K562 (cell line): Measurements from ENCODE around the gene LLPH. TPM values are rescaled to one million over a fixed set of nuclear protein-coding genes. Genes with fewer than 3 reads are reported as not detected.

Source experiments
- ATAC-seq: fragments of 200-7000 bp; cut with Tn5 transposase; 3 replicates; pipeline ENCODE4 v1.9.1; 2020; ENCODE audit warnings: moderate library complexity
- BruUV-seq: library from RNA; stranded (reverse); fragments of 400-500 nt; replicated peaks from 2 replicates; lab custom pipeline; 2021; lab: Mats Ljungman, UMichigan
- CTCF ChIA-PET: fragments of 300-600 bp; formaldehyde crosslinking; extraction: SDS; loops from one replicate; lab custom pipeline; 2021; ENCODE audit warnings: low intra/inter-chr PET ratio; lab: Yijun Ruan, JAX
- POLR2A ChIA-PET: fragments of 300-600, 350-650 bp; sonication (Branson Sonifier 250); formaldehyde crosslinking; extraction: SDS; loops from one replicate; lab custom pipeline; 2021; ENCODE audit warnings: antibody characterized with exemption, inconsistent platforms; lab: Yijun Ruan, JAX
- DNase-seq, 4 experiments: peaks; one replicate each; pipeline versions ENCODE4 v3.0.0 to v3.0.0-alpha.2; 2011 to 2018; ENCODE audit warnings: low spot score in 3 of 4, mixed read lengths in 3 of 4; ENCODE audit errors: extremely low read depth in 1 of 4
- FAIRE-seq: peaks from 2 replicates; lab custom pipeline; 2011; peaks lifted over from hg19 to GRCh38; lab: Jason Lieb, UNC
- H2AFZ ChIP-seq: 2 replicates; pipeline ENCODE4 v1.6.0; 2011; ENCODE audit warnings: low read depth, low read length, control low read depth, inconsistent platforms
- H3K27ac ChIP-seq: fragments of 200-600 bp; 3 replicates; pipeline ENCODE4 v1.8.0; 2011; ENCODE audit warnings: low read depth, mild to moderate bottlenecking, control low read depth, inconsistent platforms, low read length, moderate library complexity, mixed read lengths; ENCODE audit errors: extremely low read depth
- H3K27me3 ChIP-seq, 2 experiments: fragments of 300-600 bp in 1 of 2; 2 replicates in 1 of 2; 3 replicates in 1 of 2; pipeline versions ENCODE4 v1.6.0 to v1.8.0; 2011; ENCODE audit warnings: inconsistent platforms in 2 of 2, low read length in 2 of 2, mild to moderate bottlenecking in 1 of 2, mixed read lengths in 1 of 2, moderate library complexity in 1 of 2; ENCODE audit not compliant: control insufficient read depth in 2 of 2, insufficient read depth in 2 of 2
- H3K36me3 ChIP-seq: fragments of 300-600 bp; 3 replicates; pipeline ENCODE4 v1.8.0; 2011; ENCODE audit warnings: mild to moderate bottlenecking, low read length, inconsistent platforms; ENCODE audit not compliant: control insufficient read depth, insufficient read depth
- H3K4me1 ChIP-seq, 2 experiments: fragments of 200-600 bp in 1 of 2; replicated peaks in 1 of 2; 2 replicates in 1 of 2; 3 replicates in 1 of 2; pipeline versions ENCODE4 v1.5.1 to v1.8.0; 2011; ENCODE audit warnings: inconsistent platforms in 2 of 2, low read length in 2 of 2, mild to moderate bottlenecking in 1 of 2, mixed read lengths in 1 of 2, moderate library complexity in 1 of 2; ENCODE audit not compliant: control insufficient read depth in 2 of 2, insufficient read depth in 2 of 2
- H3K4me2 ChIP-seq: 2 replicates; pipeline ENCODE4 v1.6.1; 2011; ENCODE audit warnings: low read length, control low read depth, inconsistent platforms, mixed read lengths; ENCODE audit not compliant: insufficient read depth
- H3K4me3 ChIP-seq: fragments of 200-600 bp; sonication (generic), shearing (Covaris generic); 2 replicates; pipeline ENCODE4 v1.5.1; 2016; ENCODE audit warnings: control low read depth, inconsistent platforms
- H3K79me2 ChIP-seq: fragments of 200-600 bp; 3 replicates; pipeline ENCODE4 v1.8.0; 2011; ENCODE audit warnings: low read length, inconsistent platforms; ENCODE audit not compliant: control insufficient read depth, insufficient read depth
- H3K9ac ChIP-seq, 2 experiments: 2 replicates each; pipeline versions ENCODE4 v1.6.0 to v1.6.1; 2011; ENCODE audit warnings: low read depth in 2 of 2, low read length in 2 of 2, control low read depth in 1 of 2, inconsistent platforms in 1 of 2, mild to moderate bottlenecking in 1 of 2, mixed read lengths in 1 of 2; ENCODE audit not compliant: insufficient read depth in 1 of 2
- H3K9me1 ChIP-seq: one replicate; pipeline ENCODE4 v1.6.0; 2011; ENCODE audit warnings: inconsistent platforms, mild to moderate bottlenecking, low read length, moderate library complexity; ENCODE audit not compliant: control insufficient read depth, insufficient read depth
- H3K9me3 ChIP-seq: replicated peaks from 2 replicates; pipeline ENCODE4 v1.5.1; 2011; ENCODE audit warnings: low read depth, low read length, inconsistent platforms; ENCODE audit not compliant: control insufficient read depth, insufficient read depth
- H4K20me1 ChIP-seq: replicated peaks from 2 replicates; pipeline ENCODE4 v1.6.1; 2011; ENCODE audit warnings: low read length, inconsistent platforms, mixed read lengths; ENCODE audit not compliant: control insufficient read depth, insufficient read depth
- BRF1 ChIP-seq: IDR thresholded peaks from 3 replicates; pipeline ENCODE4 v1.6.1; 2011; ENCODE audit warnings: borderline replicate concordance, mild to moderate bottlenecking; ENCODE audit not compliant: insufficient read length; ENCODE audit errors: extremely low read depth
- CBX3 ChIP-seq, 2 experiments: IDR thresholded peaks; 1 replicate in 1 of 2; 2 replicates in 1 of 2; pipeline ENCODE4 v1.6.1; 2012; ENCODE audit warnings: inconsistent platforms in 2 of 2, low read length in 2 of 2, borderline replicate concordance in 1 of 2, control low read depth in 1 of 2
- CBX8 ChIP-seq: fragments of 200-600 bp; sonication (generic); IDR thresholded peaks from 2 replicates; pipeline ENCODE4 v1.6.1; 2012; ENCODE audit warnings: borderline replicate concordance, mixed run types, low read depth, mild to moderate bottlenecking, moderate library complexity, mixed read lengths, low read length, control low read depth, inconsistent platforms; ENCODE audit not compliant: poor library complexity, severe bottlenecking; ENCODE audit errors: extremely low read depth
- EHMT2 ChIP-seq: fragments of 450-650 bp; IDR thresholded peaks from 2 replicates; pipeline ENCODE4 v1.6.1; 2018; ENCODE audit warnings: antibody characterized with exemption
- ESRRB ChIP-seq: fragments of 250-450 bp; sonication (Bioruptor Pico); IDR thresholded peaks from 2 replicates; pipeline ENCODE4 v1.5.0; 2020; ENCODE audit warnings: mild to moderate bottlenecking, moderate library complexity, borderline replicate concordance
- EZH2 ChIP-seq: IDR thresholded peaks from 2 replicates; pipeline ENCODE4 v1.6.1; 2012; ENCODE audit warnings: low read depth, mild to moderate bottlenecking, inconsistent platforms, low read length, borderline replicate concordance
- FOXA1 ChIP-seq: fragments of 450-650 bp; IDR thresholded peaks from 2 replicates; pipeline ENCODE4 v1.6.1; 2016; ENCODE audit warnings: mild to moderate bottlenecking, borderline replicate concordance
- GATAD2B ChIP-seq: fragments of 450-650 bp; IDR thresholded peaks from 2 replicates; pipeline ENCODE4 v1.6.1; 2017; ENCODE audit warnings: mild to moderate bottlenecking, borderline replicate concordance
- MED1 ChIP-seq: sonication (generic); formaldehyde crosslinking; IDR thresholded peaks from 2 replicates; pipeline ENCODE4 v1.8.1; 2023; ENCODE audit warnings: missing genetic modification reagents, borderline replicate concordance
- MIER1 ChIP-seq: fragments of 450-650 bp; IDR thresholded peaks from 2 replicates; pipeline ENCODE4 v1.6.1; 2016; ENCODE audit warnings: antibody characterized with exemption, mild to moderate bottlenecking, low read depth
- MTA2 ChIP-seq: fragments of 450-650 bp; IDR thresholded peaks from 2 replicates; pipeline ENCODE4 v1.6.1; 2016; ENCODE audit warnings: low read depth
- NBN ChIP-seq: fragments of 450-650 bp; IDR thresholded peaks from 2 replicates; pipeline ENCODE4 v1.6.1; 2016; ENCODE audit warnings: low read depth, mild to moderate bottlenecking
- PHTF2 ChIP-seq: fragments of 250-450 bp; sonication (Bioruptor Pico); IDR thresholded peaks from 2 replicates; pipeline ENCODE4 v1.5.0; 2021; ENCODE audit warnings: mild to moderate bottlenecking
- POLR2G ChIP-seq: fragments of 200-400 bp; formaldehyde crosslinking; IDR thresholded peaks from 2 replicates; pipeline ENCODE4 v1.6.1; 2017; ENCODE audit warnings: low read depth, mild to moderate bottlenecking, antibody characterized with exemption, low read length, moderate library complexity
- RBM25 ChIP-seq: fragments of 200-400 bp; formaldehyde crosslinking; IDR thresholded peaks from 2 replicates; pipeline ENCODE4 v1.6.1; 2018; ENCODE audit warnings: low read length, low read depth, moderate library complexity; ENCODE audit not compliant: severe bottlenecking
- RBM34 ChIP-seq: fragments of 200-400 bp; formaldehyde crosslinking; IDR thresholded peaks from 2 replicates; pipeline ENCODE4 v1.6.1; 2018; ENCODE audit warnings: low read length, borderline replicate concordance; ENCODE audit not compliant: insufficient read depth
- RCOR1 ChIP-seq, 2 experiments: IDR thresholded peaks; 2 replicates each; pipeline ENCODE4 v1.6.1; 2012; ENCODE audit warnings: low read depth in 2 of 2, low read length in 2 of 2, borderline replicate concordance in 1 of 2, improper control_type of control experiment in 1 of 2
- SMARCA5 ChIP-seq: fragments of 450-650 bp; IDR thresholded peaks from 2 replicates; pipeline ENCODE4 v1.6.1; 2016
- SRSF1 ChIP-seq: fragments of 200-400 bp; formaldehyde crosslinking; IDR thresholded peaks from 2 replicates; pipeline ENCODE4 v1.6.1; 2017; ENCODE audit warnings: mild to moderate bottlenecking, low read depth, low read length, moderate library complexity
- ZNF263 ChIP-seq: sonication (generic); formaldehyde crosslinking; IDR thresholded peaks from 2 replicates; pipeline ENCODE4 v1.8.0; 2022; ENCODE audit warnings: mild to moderate bottlenecking, missing genetic modification reagents, borderline replicate concordance
- ZNF354B ChIP-seq: fragments of 250-450 bp; sonication (Bioruptor Pico); IDR thresholded peaks from 2 replicates; pipeline ENCODE4 v1.4.0; 2020
- ZNF436 ChIP-seq: fragments of 250-450, 450-650 bp; sonication (Bioruptor Pico); formaldehyde crosslinking; IDR thresholded peaks from 2 replicates; pipeline ENCODE4 v1.7.0; 2020; ENCODE audit warnings: mild to moderate bottlenecking
- ZNF507 ChIP-seq: conservative IDR thresholded peaks from 2 replicates; pipeline ENCODE4 v1.6.1; 2017; ENCODE audit warnings: missing genetic modification characterization, missing compliant biosample characterization
- WGBS: fragments of 100-300 bp; shearing (Covaris generic); methylation state at CpG from one replicate; pipeline ENCODE4 v1.1.6; 2016; ENCODE audit warnings: low coverage, mixed read lengths; ENCODE audit not compliant: insufficient coverage; ENCODE audit errors: missing lambda C conversion rate; 5-methylcytosine and 5-hydroxymethylcytosine counted together
- in situ Hi-C: fragments of 300-500 bp; cut with MboI; formaldehyde crosslinking; loops from 4 replicates; pipeline ENCODE4 v1.15.0; 2018; ENCODE audit warnings: inconsistent platforms, mixed read lengths
- intact Hi-C: fragments of 100-400 bp; cut with micrococcal nuclease; formaldehyde crosslinking; loops from 2 replicates; pipeline ENCODE4 v1.14.2; 2022
- polyA plus RNA-seq, 8 experiments: library from polyadenylated mRNA; depleted of rRNA in 4 of 8; stranded (reverse) in 5 of 8; unstranded in 3 of 8; fragments of >200 nt; fragmentation: Nextera tagmentation in 2 of 8; fragmentation: Illumina TruSeq in 1 of 8; extraction: Ambion mirVana in 2 of 8; extraction: Trizol in 1 of 8; gene quantifications; 2 replicates each; pipeline versions ENCODE4 v1.2.1 to v1.2.3, GENCODE V29; 2011 to 2014; ENCODE audit warnings: inconsistent platforms in 1 of 8, missing spikeins in 1 of 8
- total RNA-seq, 7 experiments: library from RNA; depleted of rRNA in 6 of 7; stranded (reverse); fragments of >200 nt in 6 of 7; fragmentation: Illumina TruSeq in 2 of 7; extraction: Trizol in 2 of 7; gene quantifications; 2 replicates each; pipeline versions ENCODE4 v1.2.1 to v1.2.3, GENCODE V29; 2011 to 2021; ENCODE audit warnings: low replicate concordance in 1 of 7
- TF ChIP-seq, protein P1 (sequence below): sonication (generic); formaldehyde crosslinking; IDR thresholded peaks from 2 replicates; pipeline ENCODE4 v1.9.0; 2022; ENCODE audit warnings: mild to moderate bottlenecking, missing genetic modification reagents
- TF ChIP-seq, protein P2 (sequence below): fragments of 450-650 bp; conservative IDR thresholded peaks from 2 replicates; pipeline ENCODE4 v1.6.1; 2016; ENCODE audit warnings: missing genetic modification characterization, low read depth, mild to moderate bottlenecking, missing compliant biosample characterization, moderate library complexity

The LLPH gene
- total and polyA plus RNA-seq, 9 of the 15 experiments (the other 6 are each of a cell fraction or from before 2014, with no cell fraction given) = 19.1 to 87.3 (median 59.6) TPM

DNA sequence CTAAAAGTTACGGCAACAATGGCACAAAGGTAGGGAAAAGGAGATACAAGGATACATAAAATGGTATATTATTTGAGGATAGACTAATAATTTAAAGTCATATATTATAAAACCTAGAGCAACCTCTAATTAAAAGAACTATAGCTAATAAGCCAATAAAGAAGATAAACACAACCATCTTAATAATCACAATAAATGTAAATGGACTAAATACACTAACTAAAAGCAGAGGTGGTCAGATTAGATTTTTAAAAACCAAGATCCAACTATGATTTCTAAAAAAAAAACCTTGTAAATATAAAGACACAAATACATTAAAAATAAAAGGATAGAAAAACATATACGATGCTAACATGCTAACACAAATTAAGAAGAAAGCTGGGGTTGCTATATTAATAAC lies 10.7 kb upstream of the LLPH start:
- Histone ChIP-seq H3K4me2 (no peak overlapping the region), H3K79me2 (no peaks in the 10 kb centered on the region), H2AFZ (no peak overlapping the region), H3K9ac (no peak overlapping the region), H3K9me3 (peaks cover 13% of the 10 kb centered on the region), H3K9me1 (no peaks in the 10 kb centered on the region), H3K27ac (no peak overlapping the region), H3K4me3 (no peak overlapping the region), H4K20me1 (no peaks in the 10 kb centered on the region), H3K36me3 (peaks cover 33% of the 10 kb centered on the region), H3K27me3 (no peaks in the 10 kb centered on the region), H3K4me1 (no peaks in the 10 kb centered on the region)
- intact Hi-C loops = no loop called here
- BruUV-seq = no TSS peak
- 78% methylated on average over 2 of the region's 2 CpGs for WGBS
- POLR2A ChIA-PET = no interaction called here
- DNase-seq = no peak
- CTCF ChIA-PET = no interaction called here
- no peak for FAIRE-seq
- ATAC-seq = no peak
- in situ Hi-C loops = no loop called here
- TF ChIP-seq ZNF436 (no peak), GATAD2B (no peak), MED1 (CRISPR knock-in tag) (no peak), BRF1 (no peak), ZNF354B (peak; percentile 94), ZNF507 (tag) (peak; percentile 99), SRSF1 (no peak), ESRRB (CRISPR knock-in tag) (no peak), SMARCA5 (no peak), EZH2 (no peak), EHMT2 (no peak), FOXA1 (no peak), RCOR1 (IDR thresholded peaks at IDR 0.05; ENCODE audit: borderline replicate concordance in 1 of 2, low read depth in 2 of 2, low read length in 2 of 2) (no peak), PHTF2 (CRISPR knock-in tag) (no peak), CBX8 (no peak), ZNF263 (CRISPR knock-in tag) (no peak), POLR2G (no peak), NBN (no peak), RBM25 (peak; percentile 82), MIER1 (no peak), MTA2 (no peak), RBM34 (no peak), CBX3 (IDR thresholded peaks at IDR 0.05; ENCODE audit: borderline replicate concordance in 1 of 2, low read length in 2 of 2) (0 out of 3 replicates have a peak, but pooled peaks of 1 of the 2 experiments have one; percentile 13)
- TF ChIP-seq, protein P1, sequence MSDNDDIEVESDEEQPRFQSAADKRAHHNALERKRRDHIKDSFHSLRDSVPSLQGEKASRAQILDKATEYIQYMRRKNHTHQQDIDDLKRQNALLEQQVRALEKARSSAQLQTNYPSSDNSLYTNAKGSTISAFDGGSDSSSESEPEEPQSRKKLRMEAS = no peak
- TF ChIP-seq, protein P2, sequence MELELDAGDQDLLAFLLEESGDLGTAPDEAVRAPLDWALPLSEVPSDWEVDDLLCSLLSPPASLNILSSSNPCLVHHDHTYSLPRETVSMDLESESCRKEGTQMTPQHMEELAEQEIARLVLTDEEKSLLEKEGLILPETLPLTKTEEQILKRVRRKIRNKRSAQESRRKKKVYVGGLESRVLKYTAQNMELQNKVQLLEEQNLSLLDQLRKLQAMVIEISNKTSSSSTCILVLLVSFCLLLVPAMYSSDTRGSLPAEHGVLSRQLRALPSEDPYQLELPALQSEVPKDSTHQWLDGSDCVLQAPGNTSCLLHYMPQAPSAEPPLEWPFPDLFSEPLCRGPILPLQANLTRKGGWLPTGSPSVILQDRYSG = no peak
